GM12878 (cell line): Measurements from ENCODE around the gene ANKAR.

Source experiments
- ATF3 ChIP-seq: IDR thresholded peaks from 2 replicates; pipeline ENCODE4 v1.6.1; 2011; ENCODE audit warnings: low read depth, mild to moderate bottlenecking, low read length, moderate library complexity, borderline replicate concordance; ENCODE audit errors: extremely low read depth
- ATF7 ChIP-seq: fragments of 450-650 bp; IDR thresholded peaks from 2 replicates; pipeline ENCODE4 v1.6.1; 2016; ENCODE audit warnings: low read depth, mild to moderate bottlenecking
- BRCA1 ChIP-seq: IDR thresholded peaks from 2 replicates; pipeline ENCODE4 v1.6.1; 2011; ENCODE audit warnings: low read depth, low read length, improper control_type of control experiment
- CTCF ChIP-seq, 3 experiments: IDR thresholded peaks in 2 of 3; conservative IDR thresholded peaks in 1 of 3; 2 replicates each; pipeline ENCODE4 v1.5.1; 2011; ENCODE audit warnings: low read depth in 3 of 3, low read length in 3 of 3, mild to moderate bottlenecking in 3 of 3, control low read depth in 2 of 3, moderate library complexity in 2 of 3, inconsistent platforms in 1 of 3, mixed read lengths in 1 of 3; ENCODE audit not compliant: control insufficient read depth in 2 of 3, insufficient read depth in 1 of 3; ENCODE audit errors: extremely low read depth in 1 of 3
- EP300 ChIP-seq, 2 experiments: fragments of 150-350 bp in 1 of 2; IDR thresholded peaks; 2 replicates each; pipeline ENCODE4 v1.6.1; 2011 to 2012; ENCODE audit warnings: low read depth in 2 of 2, low read length in 2 of 2, borderline replicate concordance in 1 of 2, improper control_type of control experiment in 1 of 2, inconsistent platforms in 1 of 2; ENCODE audit not compliant: control insufficient read depth in 1 of 2
- FOXK2 ChIP-seq: fragments of 450-650 bp; IDR thresholded peaks from 2 replicates; pipeline ENCODE4 v1.6.1; 2017; ENCODE audit warnings: mild to moderate bottlenecking, moderate library complexity
- NR2C2 ChIP-seq: IDR thresholded peaks from 2 replicates; pipeline ENCODE4 v1.6.1; 2011; ENCODE audit warnings: borderline replicate concordance, low read depth; ENCODE audit not compliant: control insufficient read depth, insufficient read length
- TAF1 ChIP-seq: IDR thresholded peaks from 2 replicates; pipeline ENCODE4 v1.6.1; 2011; ENCODE audit warnings: mild to moderate bottlenecking, low read depth, low read length, borderline replicate concordance
- YY1 ChIP-seq: IDR thresholded peaks from 2 replicates; pipeline ENCODE4 v1.6.1; 2011; ENCODE audit warnings: low read depth, mild to moderate bottlenecking, low read length
- ZNF274 ChIP-seq: IDR thresholded peaks from one replicate; pipeline ENCODE4 v1.8.0; 2011; ENCODE audit not compliant: insufficient read length, insufficient read depth

GRCh38 chr2:189641002-189641401, 33.5 kb upstream of the ANKAR start:
- no peak for TF ChIP-seq CTCF (IDR thresholded peaks at IDR 0.05 in 2 of 3, conservative IDR thresholded peaks at IDR 0.05 in 1 of 3; ENCODE audit: control insufficient read depth in 2 of 3, extremely low read depth in 1 of 3, insufficient read depth in 1 of 3, low read depth in 3 of 3, low read length in 3 of 3)
- no peak for TF ChIP-seq ATF3
- TF ChIP-seq ATF7: no peak
- no peak for TF ChIP-seq BRCA1
- no peak for TF ChIP-seq NR2C2
- no peak for TF ChIP-seq TAF1
- no peak for TF ChIP-seq YY1
- TF ChIP-seq FOXK2: no peak
- no peak for TF ChIP-seq EP300 (IDR thresholded peaks at IDR 0.05; ENCODE audit: borderline replicate concordance in 1 of 2, control insufficient read depth in 1 of 2, low read depth in 2 of 2, low read length in 2 of 2)
- TF ChIP-seq ZNF274: no peak
